ENCODE results near the gene AMH. TPM values are rescaled to one million over a fixed set of nuclear protein-coding genes. Genes with fewer than 3 reads are reported as not detected.

Gene AMH
- total RNA-seq, 4 donors from 2014 or later = 0.50 to 3.7 (median 1.3) TPM

DNA sequence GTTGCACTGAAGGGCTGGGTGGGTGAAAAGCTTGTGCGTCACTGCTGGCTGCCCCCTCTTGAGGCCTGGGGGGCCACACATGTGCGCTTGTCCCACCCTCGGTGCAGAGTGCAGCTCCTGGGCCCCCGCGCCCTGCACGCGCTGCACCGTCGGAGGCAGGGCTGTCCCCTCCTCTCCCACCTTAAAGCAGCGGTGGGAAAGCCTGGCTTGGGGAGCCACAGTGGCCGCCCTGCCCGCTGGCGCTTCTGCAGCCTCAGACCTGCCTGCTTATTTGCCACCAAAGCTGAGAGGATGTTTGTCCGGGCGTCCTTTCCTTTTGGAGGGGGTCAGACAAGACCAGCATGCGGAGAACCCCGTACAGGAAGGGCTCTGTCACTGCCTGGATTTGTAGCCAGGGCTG is 39.7 kb upstream of the AMH start:
- no peak for DNase-seq (ENCODE audit: extremely low spot score)
- Histone ChIP-seq H3K27ac (replicated peaks in 1 of 4) (no peak overlapping the region), H3K4me1 (peaks cover 10 to 20% (median 15%) of the 10 kb centered on the region in 4 donors), H3K9me3 (no peaks in the 10 kb centered on the region), H3K27me3 (no peaks in the 10 kb centered on the region), H3K36me3 (peaks cover 51 to 94% (median 79%) of the 10 kb centered on the region in 4 donors), H3K4me3 (no peak overlapping the region)
- TF ChIP-seq, protein P1, sequence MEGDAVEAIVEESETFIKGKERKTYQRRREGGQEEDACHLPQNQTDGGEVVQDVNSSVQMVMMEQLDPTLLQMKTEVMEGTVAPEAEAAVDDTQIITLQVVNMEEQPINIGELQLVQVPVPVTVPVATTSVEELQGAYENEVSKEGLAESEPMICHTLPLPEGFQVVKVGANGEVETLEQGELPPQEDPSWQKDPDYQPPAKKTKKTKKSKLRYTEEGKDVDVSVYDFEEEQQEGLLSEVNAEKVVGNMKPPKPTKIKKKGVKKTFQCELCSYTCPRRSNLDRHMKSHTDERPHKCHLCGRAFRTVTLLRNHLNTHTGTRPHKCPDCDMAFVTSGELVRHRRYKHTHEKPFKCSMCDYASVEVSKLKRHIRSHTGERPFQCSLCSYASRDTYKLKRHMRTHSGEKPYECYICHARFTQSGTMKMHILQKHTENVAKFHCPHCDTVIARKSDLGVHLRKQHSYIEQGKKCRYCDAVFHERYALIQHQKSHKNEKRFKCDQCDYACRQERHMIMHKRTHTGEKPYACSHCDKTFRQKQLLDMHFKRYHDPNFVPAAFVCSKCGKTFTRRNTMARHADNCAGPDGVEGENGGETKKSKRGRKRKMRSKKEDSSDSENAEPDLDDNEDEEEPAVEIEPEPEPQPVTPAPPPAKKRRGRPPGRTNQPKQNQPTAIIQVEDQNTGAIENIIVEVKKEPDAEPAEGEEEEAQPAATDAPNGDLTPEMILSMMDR (IDR thresholded peaks at IDR 0.05) = no peak
- no peak for TF ChIP-seq POLR2A (IDR thresholded peaks at IDR 0.05; ENCODE audit: low read depth)
- TF ChIP-seq EP300 (IDR thresholded peaks at IDR 0.05) = no peak
- no peak for TF ChIP-seq POLR2AphosphoS5 (IDR thresholded peaks at IDR 0.05)
- intact Hi-C loops (cut with DNase I) = no loop called here
- WGBS = 95% methylated on average over 5 of the region's 17 CpGs

DNA sequence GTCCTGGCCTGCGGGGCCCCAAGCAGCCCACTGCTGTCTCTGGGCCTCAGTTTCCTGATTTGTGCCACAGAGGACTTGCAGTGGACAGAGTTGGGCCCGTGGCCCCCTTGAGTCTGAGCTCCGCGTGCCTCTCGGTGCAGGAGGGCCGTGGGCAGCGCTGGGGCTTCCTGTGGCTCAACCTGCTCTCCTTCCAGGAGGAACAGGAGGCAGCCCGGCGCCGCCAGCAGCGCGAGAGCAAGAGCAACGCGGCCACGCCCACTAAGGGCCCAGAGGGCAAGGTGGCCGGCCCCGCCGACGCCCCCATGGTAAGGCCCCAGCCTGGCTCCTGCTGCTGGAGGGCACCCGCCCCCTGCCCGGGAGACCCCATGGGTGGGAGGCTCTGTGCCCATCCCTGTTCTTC is 38.9 kb upstream of the AMH start:
- intact Hi-C loops (cut with DNase I) = no loop called here
- H3K27ac ChIP-seq (replicated peaks in 1 of 4) = no peak overlapping the region
- no peak overlapping the region for H3K4me3 ChIP-seq
- WGBS = 100% methylated on average over 1 of the region's 21 CpGs
- DNase-seq (ENCODE audit: extremely low spot score) = no peak
- H3K9me3 ChIP-seq = no peaks in the 10 kb centered on the region
- H3K4me1 ChIP-seq = peaks cover 10 to 20% (median 15%) of the 10 kb centered on the region in 4 donors
- H3K36me3 ChIP-seq = peaks cover 55 to 95% (median 85%) of the 10 kb centered on the region in 4 donors
- TF ChIP-seq, protein P1 (IDR thresholded peaks at IDR 0.05) = no peak
- TF ChIP-seq EP300 (IDR thresholded peaks at IDR 0.05) (no peak), POLR2AphosphoS5 (IDR thresholded peaks at IDR 0.05) (no peak), POLR2A (IDR thresholded peaks at IDR 0.05; ENCODE audit: low read depth) (no peak)
- no peaks in the 10 kb centered on the region for H3K27me3 ChIP-seq

DNA sequence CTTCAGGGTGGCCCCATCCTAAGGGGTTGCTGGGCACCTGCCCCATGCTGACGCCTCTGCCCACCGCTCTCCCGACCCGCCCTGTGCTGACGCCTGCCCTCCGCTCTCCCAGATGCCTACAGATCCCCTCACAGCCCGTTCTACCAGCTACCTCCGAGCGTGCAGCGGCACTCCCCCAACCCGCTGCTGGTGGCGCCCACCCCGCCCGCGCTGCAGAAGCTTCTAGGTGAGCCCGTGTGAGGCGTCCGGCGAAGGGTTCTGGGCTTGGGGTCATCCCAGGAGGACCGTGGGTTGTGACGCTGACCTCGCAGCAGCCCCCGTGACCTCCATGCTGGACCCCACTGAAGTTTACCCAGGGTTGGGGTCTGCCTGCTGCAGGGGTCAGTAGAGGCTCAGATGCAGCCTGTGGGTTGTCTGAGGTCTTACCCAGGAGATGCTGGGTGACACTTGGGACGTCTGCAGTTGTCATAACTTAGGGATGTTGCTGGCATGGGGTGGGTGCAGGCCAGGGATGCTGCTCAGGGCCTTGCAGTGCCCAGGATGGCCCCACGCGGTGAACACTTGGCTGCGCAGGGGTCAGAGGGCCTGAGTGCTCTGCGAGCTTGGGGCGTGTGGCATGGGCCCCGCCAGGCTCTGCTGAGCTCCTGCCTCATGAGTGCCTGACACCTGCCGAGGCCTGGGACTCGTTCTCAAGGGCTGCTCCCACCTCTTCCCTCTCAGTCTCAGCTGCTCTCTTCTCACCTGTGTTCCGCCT is 38.0 kb upstream of the AMH start:
- peaks cover 10 to 20% (median 15%) of the 10 kb centered on the region in 4 donors for H3K4me1 ChIP-seq
- WGBS = 91% methylated on average over 31 of the region's 33 CpGs
- DNase-seq (ENCODE audit: extremely low spot score) = no peak
- no peak overlapping the region for H3K4me3 ChIP-seq
- no peaks in the 10 kb centered on the region for H3K27me3 ChIP-seq
- no peak overlapping the region for H3K27ac ChIP-seq (replicated peaks in 1 of 4)
- H3K9me3 ChIP-seq = no peaks in the 10 kb centered on the region
- H3K36me3 ChIP-seq = peaks cover 54 to 95% (median 91%) of the 10 kb centered on the region in 4 donors
- no peak for TF ChIP-seq POLR2A (IDR thresholded peaks at IDR 0.05; ENCODE audit: low read depth)
- no peak for TF ChIP-seq EP300 (IDR thresholded peaks at IDR 0.05)
- TF ChIP-seq, protein P1 (IDR thresholded peaks at IDR 0.05) = no peak
- no peak for TF ChIP-seq POLR2AphosphoS5 (IDR thresholded peaks at IDR 0.05)
- intact Hi-C loops (cut with DNase I) = no loop called here

DNA sequence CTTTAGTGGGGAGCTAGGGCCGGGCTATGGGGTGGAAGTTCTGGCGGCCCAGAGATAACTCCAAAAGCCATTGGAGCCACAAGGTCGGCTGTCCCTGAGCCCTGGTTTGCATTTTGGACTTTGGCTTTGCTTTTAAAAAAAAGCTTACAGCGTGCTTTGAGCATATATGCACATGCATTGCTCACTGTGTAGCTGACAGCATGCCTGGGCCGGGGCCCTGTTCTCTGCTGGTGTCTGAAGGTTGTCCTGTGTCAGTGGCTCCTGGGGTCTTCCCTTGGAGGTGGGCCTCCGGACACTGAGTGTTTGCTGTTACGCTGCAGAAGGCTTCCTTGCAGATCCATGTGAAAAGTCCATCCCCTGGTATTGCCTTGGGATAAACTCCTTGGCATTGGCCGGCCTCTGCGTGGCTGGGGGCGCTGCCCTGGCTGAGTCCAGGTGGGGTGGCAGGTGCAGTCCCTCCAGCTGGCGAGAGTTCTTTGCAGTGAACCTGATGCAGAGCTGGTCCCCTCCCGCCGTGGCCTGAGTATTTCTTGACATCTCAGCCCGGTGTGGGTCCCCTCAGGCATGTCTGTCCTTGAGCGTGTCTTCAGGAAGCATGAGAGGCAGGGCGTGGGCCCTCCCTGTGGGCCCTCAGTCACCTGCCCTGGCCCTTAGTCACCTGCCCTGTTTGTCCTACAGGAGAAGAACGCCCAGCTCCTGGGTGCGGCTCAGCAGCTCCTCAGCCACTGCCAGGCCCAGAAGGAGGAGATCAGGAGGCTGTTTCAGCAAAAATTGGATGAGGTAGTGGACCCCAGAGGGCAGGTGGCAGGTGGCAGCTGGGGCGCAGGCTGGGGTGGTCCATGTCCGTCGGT is 36.0 kb upstream of the AMH start:
- Histone ChIP-seq H3K27me3 (no peaks in the 10 kb centered on the region), H3K36me3 (peaks cover 60 to 98% (median 94%) of the 10 kb centered on the region in 4 donors), H3K27ac (replicated peaks in 1 of 4) (no peak overlapping the region), H3K4me1 (peaks cover 6 to 13% (median 10%) of the 10 kb centered on the region in 4 donors), H3K9me3 (no peaks in the 10 kb centered on the region), H3K4me3 (no peak overlapping the region)
- DNase-seq (ENCODE audit: extremely low spot score) = no peak
- intact Hi-C loops (cut with DNase I) = no loop called here
- 97% methylated on average over 19 of the region's 21 CpGs for WGBS
- no peak for TF ChIP-seq POLR2A (IDR thresholded peaks at IDR 0.05; ENCODE audit: low read depth)
- TF ChIP-seq EP300 (IDR thresholded peaks at IDR 0.05) = no peak
- TF ChIP-seq, protein P1 (IDR thresholded peaks at IDR 0.05) = no peak
- no peak for TF ChIP-seq POLR2AphosphoS5 (IDR thresholded peaks at IDR 0.05)
